ENCODE data around the gene SCN4B. TPM values are rescaled to one million over a fixed set of nuclear protein-coding genes. Genes with fewer than 3 reads are reported as not detected.
"Not testable (repeated sequence)": the region's sequence is repeated elsewhere in the genome, so short reads cannot be mapped to it uniquely, and the experiment has no call there.

The SCN4B gene
- total and polyA plus RNA-seq, 8 donors = 0.75 to 3.6 (median 1.6) TPM; not detected in 3

- intact Hi-C loops (cut with DNase I; ENCODE audit: low total_unique reads) = no loop called here
- Histone ChIP-seq H3K4me1 (peaks cover 0 to 8% (median 3%) of the 10 kb centered on the region in 4 donors), H3K27ac (peak overlapping the region in 2 of 5 donors; percentile 19 to 33), H3K36me3 (no peaks in the 10 kb centered on the region), H3K27me3 (peaks cover 0 to 17% (median 0%) of the 10 kb centered on the region in 3 donors), H3K4me3 (no peak overlapping the region), H3K9me3 (no peaks in the 10 kb centered on the region)
- TF ChIP-seq CTCF (IDR thresholded peaks at IDR 0.05) (no peak), POLR2AphosphoS5 (IDR thresholded peaks at IDR 0.05) (no peak), POLR2A (IDR thresholded peaks at IDR 0.05) (no peak), EP300 (IDR thresholded peaks at IDR 0.05) (no peak)
- DNase-seq = no peak
- WGBS, 5 donors = 85 to 98% (median 92%) methylated on average over 12 of the region's 12 CpGs
Observed at GRCh38 chr11:118184784-118185579, 32.4 kb upstream of the SCN4B start.

GRCh38 chr11:118183691-118184090 lies 31.1 kb upstream of the SCN4B start:
- DNase-seq; H3K4me3 ChIP-seq; H3K36me3 ChIP-seq; H3K9me3 ChIP-seq; intact Hi-C loops (cut with DNase I; ENCODE audit: low total_unique reads); H3K4me1 ChIP-seq; H3K27ac ChIP-seq: not testable (repeated sequence)
- H3K27me3 ChIP-seq = peaks cover 0 to 17% (median 0%) of the 10 kb centered on the region in 3 donors
- 74 to 95% (median 92%) methylated on average over 5 of the region's 5 CpGs for WGBS, 5 donors

- Histone ChIP-seq H3K36me3 (no peaks in the 10 kb centered on the region), H3K27me3 (peaks cover 0 to 29% (median 0%) of the 10 kb centered on the region in 3 donors), H3K4me1 (peaks cover 0 to 17% (median 7%) of the 10 kb centered on the region in 4 donors), H3K9me3 (no peaks in the 10 kb centered on the region), H3K4me3 (no peak overlapping the region), H3K27ac (no peak overlapping the region)
- 32 to 52% (median 40%) methylated on average over 7 to 11 of the region's 11 CpGs for WGBS, 5 donors
- TF ChIP-seq EP300 (IDR thresholded peaks at IDR 0.05) (no peak), POLR2A (IDR thresholded peaks at IDR 0.05) (no peak), CTCF (IDR thresholded peaks at IDR 0.05) (no peak), POLR2AphosphoS5 (IDR thresholded peaks at IDR 0.05) (no peak)
- intact Hi-C loops (cut with DNase I; ENCODE audit: low total_unique reads) = no loop called here
- peak in 1 of 2 donors; percentile 89 for DNase-seq
Observed at GRCh38 chr11:118180300-118180703, 27.7 kb upstream of the SCN4B start.

- DNase-seq = no peak
- no peak overlapping the region for H3K27ac ChIP-seq
- no peak overlapping the region for H3K4me3 ChIP-seq
- intact Hi-C loops (cut with DNase I; ENCODE audit: low total_unique reads) = no loop called here
- H3K27me3 ChIP-seq = peaks cover 0 to 47% (median 0%) of the 10 kb centered on the region in 3 donors
- peaks cover 0 to 26% (median 8%) of the 10 kb centered on the region in 4 donors for H3K4me1 ChIP-seq
- H3K9me3 ChIP-seq = no peaks in the 10 kb centered on the region
- WGBS, 5 donors = 86 to 90% (median 89%) methylated on average over 4 of the region's 4 CpGs
- no peaks in the 10 kb centered on the region for H3K36me3 ChIP-seq
- TF ChIP-seq CTCF (IDR thresholded peaks at IDR 0.05) (no peak), POLR2AphosphoS5 (IDR thresholded peaks at IDR 0.05) (no peak), POLR2A (IDR thresholded peaks at IDR 0.05) (no peak), EP300 (IDR thresholded peaks at IDR 0.05) (no peak)
Observed at GRCh38 chr11:118176778-118177134, 24.1 kb upstream of the SCN4B start.

All from stomach (tissue), 9 donors.